GM23248 (cell line): ENCODE results near the gene ADAD2. TPM values are rescaled to one million over a fixed set of nuclear protein-coding genes. Genes with fewer than 3 reads are reported as not detected.

Experiments
- DNase-seq: peaks from one replicate; pipeline ENCODE4 v3.0.0-alpha.2; 2015
- H2AFZ ChIP-seq: fragments of 200-600 bp; sonication (generic); 2 replicates; pipeline ENCODE4 v1.6.1; 2016; ENCODE audit warnings: antibody characterized with exemption
- H3F3A ChIP-seq: fragments of 200-600 bp; sonication (generic); 2 replicates; pipeline ENCODE4 v1.6.1; 2016; ENCODE audit warnings: mild to moderate bottlenecking, antibody characterized with exemption, mixed run types; ENCODE audit not compliant: insufficient read depth
- H3K27ac ChIP-seq: fragments of 200-600 bp; sonication (generic); 2 replicates; pipeline ENCODE4 v1.5.1; 2016; ENCODE audit warnings: mild to moderate bottlenecking
- H3K27me3 ChIP-seq: fragments of 200-600 bp; sonication (generic); replicated peaks from 2 replicates; pipeline ENCODE4 v1.6.1; 2016; ENCODE audit warnings: mild to moderate bottlenecking; ENCODE audit not compliant: insufficient read depth
- H3K36me3 ChIP-seq: fragments of 200-600 bp; sonication (generic); 2 replicates; pipeline ENCODE4 v1.6.1; 2016; ENCODE audit warnings: low read depth, mild to moderate bottlenecking
- H3K4me1 ChIP-seq: fragments of 200-600 bp; sonication (generic); 2 replicates; pipeline ENCODE4 v1.6.1; 2016; ENCODE audit warnings: mild to moderate bottlenecking; ENCODE audit not compliant: insufficient read depth
- H3K4me2 ChIP-seq: fragments of 200-600 bp; sonication (generic); one replicate; pipeline ENCODE4 v1.6.1; 2016; ENCODE audit warnings: mild to moderate bottlenecking; ENCODE audit not compliant: unreplicated experiment
- H3K4me3 ChIP-seq: fragments of 200-600 bp; sonication (generic); 2 replicates; pipeline ENCODE4 v1.5.1; 2016; ENCODE audit warnings: mild to moderate bottlenecking
- H3K79me2 ChIP-seq: fragments of 200-600 bp; sonication (generic); 2 replicates; pipeline ENCODE4 v1.6.1; 2016; ENCODE audit warnings: mild to moderate bottlenecking; ENCODE audit not compliant: insufficient read depth
- H3K9ac ChIP-seq: fragments of 200-600 bp; sonication (generic); 2 replicates; pipeline ENCODE4 v1.6.1; 2016; ENCODE audit warnings: mild to moderate bottlenecking
- H3K9me2 ChIP-seq: fragments of 200-600 bp; sonication (generic); 2 replicates; pipeline ENCODE4 v1.6.1; 2016; ENCODE audit warnings: mixed run types, mild to moderate bottlenecking, moderate library complexity; ENCODE audit not compliant: insufficient read depth
- H3K9me3 ChIP-seq: fragments of 200-600 bp; sonication (generic); one replicate; pipeline ENCODE4 v1.6.1; 2017; ENCODE audit warnings: low read depth
- H4K20me1 ChIP-seq: fragments of 200-600 bp; sonication (generic); 2 replicates; pipeline ENCODE4 v1.6.0; 2016; ENCODE audit not compliant: insufficient read depth
- EZH2 ChIP-seq: fragments of 200-600 bp; sonication (generic); IDR thresholded peaks from 2 replicates; pipeline ENCODE4 v1.6.1; 2018; ENCODE audit warnings: antibody characterized with exemption, mild to moderate bottlenecking; ENCODE audit not compliant: insufficient read depth, poor library complexity, severe bottlenecking
- EZH2phosphoT487 ChIP-seq: fragments of 200-600 bp; sonication (generic); IDR thresholded peaks from 2 replicates; pipeline ENCODE4 v1.6.1; 2018; ENCODE audit warnings: antibody characterized with exemption, moderate library complexity, mild to moderate bottlenecking, low read depth; ENCODE audit not compliant: insufficient read depth
- WGBS, 2 experiments: methylation state at CpG; one replicate each; pipeline ENCODE4 v1.1.6; 2015 to 2017; ENCODE audit warnings: low lambda C conversion rate in 2 of 2, low coverage in 1 of 2; ENCODE audit errors: missing lambda C conversion rate in 2 of 2; 5-methylcytosine and 5-hydroxymethylcytosine counted together
- in situ Hi-C: fragments of 300-500 bp; cut with MboI; formaldehyde crosslinking; loops from 2 replicates; pipeline ENCODE4 v1.15.0; 2020
- polyA plus RNA-seq: library from polyadenylated mRNA; unstranded; fragments of >200 nt; fragmentation: Nextera tagmentation; extraction: Ambion mirVana; gene quantifications from 2 replicates; pipeline ENCODE4 v1.2.1, GENCODE V29; 2016
- total RNA-seq: library from RNA; depleted of rRNA; stranded (reverse); fragments of >200 nt; shearing (Covaris generic); gene quantifications from 2 replicates; pipeline ENCODE4 v1.2.3, GENCODE V29; 2014

The ADAD2 gene
- total and polyA plus RNA-seq, 2 experiments from 2014 or later: not detected

DNA sequence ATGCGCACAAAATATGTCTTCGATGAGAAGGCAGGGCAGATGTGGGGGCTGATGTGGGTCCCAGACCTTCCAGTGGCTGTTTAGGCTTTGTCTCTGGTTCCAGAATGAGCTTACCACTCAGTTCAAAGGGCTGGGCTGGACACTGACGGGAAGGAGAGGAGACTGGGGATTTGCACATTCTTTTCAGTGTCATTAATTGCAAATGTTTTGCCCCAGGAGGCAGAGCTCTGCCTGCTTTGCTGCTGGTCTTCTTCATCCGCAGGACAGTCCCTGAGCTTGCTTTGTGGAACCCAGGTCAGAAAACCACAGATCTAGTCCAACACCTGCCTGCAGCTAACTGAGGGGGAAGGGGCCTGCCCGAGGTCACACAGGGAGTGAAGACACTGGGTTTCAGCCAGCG is 28.0 kb downstream of the ADAD2 start:
- Histone ChIP-seq H3K27me3 (no peaks in the 10 kb centered on the region; the same call in 1 of the 2 replicates), H4K20me1 (no peaks in the 10 kb centered on the region), H3K9ac (no peak overlapping the region), H3F3A (no peaks in the 10 kb centered on the region), H3K27ac (no peak overlapping the region), H3K9me2 (no peaks in the 10 kb centered on the region), H3K79me2 (no peaks in the 10 kb centered on the region), H3K9me3 (no peaks in the 10 kb centered on the region), H3K4me1 (no peaks in the 10 kb centered on the region), H3K4me3 (no peak overlapping the region), H3K4me2 (no peak overlapping the region), H2AFZ (no peak overlapping the region), H3K36me3 (no peaks in the 10 kb centered on the region)
- TF ChIP-seq EZH2phosphoT487: no peak
- TF ChIP-seq EZH2: no peak
- in situ Hi-C loops: no loop called here
- 47 to 50% methylated on average over 6 of the region's 6 CpGs for WGBS, 2 experiments
- DNase-seq: no peak

- in situ Hi-C loops: no loop called here
- WGBS, 2 experiments: 74 to 90% methylated on average over 1 of the region's 1 CpG
Observed at GRCh38 chr16:84220851-84221250, 29.9 kb downstream of the ADAD2 start.

DNA sequence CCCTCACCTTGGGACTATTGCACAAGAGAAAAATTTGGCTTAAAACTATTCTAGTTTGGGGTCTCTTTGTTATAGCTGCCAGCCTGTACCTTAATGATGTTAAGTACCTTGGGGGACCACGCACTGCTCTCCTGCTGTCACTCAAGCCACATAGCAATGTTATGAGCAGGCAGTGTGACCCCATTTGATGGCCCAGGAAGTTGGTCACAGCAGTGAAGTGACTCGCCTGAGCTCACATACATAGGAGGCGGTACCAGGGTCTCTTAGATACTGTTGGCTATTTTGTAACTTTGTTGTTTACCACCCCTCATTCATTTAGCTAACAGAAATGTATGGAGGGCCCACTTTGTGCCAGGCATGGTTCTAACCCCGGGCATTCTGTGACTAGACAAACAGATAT is 32.5 kb downstream of the ADAD2 start:
- peak; percentile 15 for DNase-seq
- H3F3A ChIP-seq: no peaks in the 10 kb centered on the region
- WGBS, 2 experiments: 86 to 89% methylated on average over 4 of the region's 4 CpGs
- TF ChIP-seq EZH2phosphoT487 (no peak), EZH2 (no peak)
- H2AFZ ChIP-seq: no peak overlapping the region
- no peak overlapping the region for H3K4me3 ChIP-seq
- no peaks in the 10 kb centered on the region for H4K20me1 ChIP-seq
- H3K4me1 ChIP-seq: peaks cover 8% of the 10 kb centered on the region; the same call in 1 of the 2 replicates
- H3K4me2 ChIP-seq: no peak overlapping the region
- H3K9me3 ChIP-seq: no peaks in the 10 kb centered on the region
- no peak overlapping the region for H3K27ac ChIP-seq
- no peak overlapping the region for H3K9ac ChIP-seq
- no peaks in the 10 kb centered on the region for H3K9me2 ChIP-seq
- no peaks in the 10 kb centered on the region; the same call in 1 of the 2 replicates for H3K27me3 ChIP-seq
- no peaks in the 10 kb centered on the region for H3K36me3 ChIP-seq
- no peaks in the 10 kb centered on the region for H3K79me2 ChIP-seq
- in situ Hi-C loops: no loop called here

More at GRCh38 chr16:84220851-84221250, 29.9 kb downstream of the ADAD2 start:
- Histone ChIP-seq H3K4me3 (no peak overlapping the region), H3K9me3 (no peaks in the 10 kb centered on the region), H3F3A (no peaks in the 10 kb centered on the region), H3K36me3 (no peaks in the 10 kb centered on the region), H3K4me2 (no peak overlapping the region), H3K27me3 (no peaks in the 10 kb centered on the region; the same call in 1 of the 2 replicates), H3K9me2 (no peaks in the 10 kb centered on the region), H3K9ac (no peak overlapping the region), H3K79me2 (no peaks in the 10 kb centered on the region), H3K27ac (no peak overlapping the region), H4K20me1 (no peaks in the 10 kb centered on the region), H3K4me1 (no peaks in the 10 kb centered on the region), H2AFZ (no peak overlapping the region)
- DNase-seq: peak; percentile 55
- no peak for TF ChIP-seq EZH2
- TF ChIP-seq EZH2phosphoT487: no peak

- H4K20me1 ChIP-seq: no peaks in the 10 kb centered on the region
- no peak overlapping the region for H3K9ac ChIP-seq
- TF ChIP-seq EZH2 (no peak), EZH2phosphoT487 (no peak)
- no peak overlapping the region for H3K27ac ChIP-seq
- no peak overlapping the region for H2AFZ ChIP-seq
- no peaks in the 10 kb centered on the region for H3K9me3 ChIP-seq
- in situ Hi-C loops: no loop called here
- H3K4me1 ChIP-seq: peaks cover 19% of the 10 kb centered on the region
- no peaks in the 10 kb centered on the region for H3K9me2 ChIP-seq
- H3K36me3 ChIP-seq: no peaks in the 10 kb centered on the region
- 74 to 84% methylated on average over 3 of the region's 3 CpGs for WGBS, 2 experiments
- H3K4me2 ChIP-seq: no peak overlapping the region
- no peaks in the 10 kb centered on the region for H3K27me3 ChIP-seq
- no peaks in the 10 kb centered on the region for H3F3A ChIP-seq
- no peak overlapping the region for H3K4me3 ChIP-seq
- H3K79me2 ChIP-seq: no peaks in the 10 kb centered on the region
- DNase-seq: no peak
Observed at GRCh38 chr16:84224554-84224953, 33.6 kb downstream of the ADAD2 start.

DNA sequence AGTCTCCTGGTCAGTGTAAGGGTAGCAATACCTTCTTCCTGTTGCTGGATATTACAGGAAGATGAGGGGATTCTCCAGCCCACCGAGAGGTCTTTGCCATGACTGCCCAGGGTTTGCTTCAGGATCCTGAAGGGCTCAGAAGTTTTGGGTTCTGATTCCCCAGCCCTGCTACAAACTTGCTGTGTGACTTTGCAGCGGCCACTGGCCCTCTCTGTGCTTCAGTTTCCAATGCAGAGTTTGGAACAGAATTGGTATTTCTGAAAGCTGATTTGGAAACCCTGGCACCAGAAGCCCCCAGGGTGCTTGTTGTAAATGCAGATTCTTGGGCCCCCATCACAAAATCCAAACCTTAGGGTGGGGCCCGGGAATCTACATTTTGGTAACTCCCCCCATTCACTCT is 34.2 kb downstream of the ADAD2 start:
- Histone ChIP-seq H3K9me2 (no peaks in the 10 kb centered on the region), H3F3A (no peaks in the 10 kb centered on the region), H3K36me3 (no peaks in the 10 kb centered on the region), H3K9ac (no peak overlapping the region), H3K4me1 (peaks cover 22% of the 10 kb centered on the region), H4K20me1 (no peaks in the 10 kb centered on the region), H3K27me3 (no peaks in the 10 kb centered on the region), H2AFZ (no peak overlapping the region), H3K4me3 (no peak overlapping the region), H3K9me3 (no peaks in the 10 kb centered on the region), H3K79me2 (no peaks in the 10 kb centered on the region), H3K27ac (no peak overlapping the region), H3K4me2 (no peak overlapping the region)
- TF ChIP-seq EZH2phosphoT487: no peak
- TF ChIP-seq EZH2: no peak
- no peak for DNase-seq
- in situ Hi-C loops: no loop called here
- WGBS, 2 experiments: 72 to 83% methylated on average over 3 of the region's 3 CpGs
